K562 (cell line): ENCODE measurements around the gene TBC1D25. TPM values are rescaled to one million over a fixed set of nuclear protein-coding genes. Genes with fewer than 3 reads are reported as not detected.

Experiments
- BRD9 ChIP-seq: fragments of 450-650 bp; IDR thresholded peaks from 2 replicates; pipeline ENCODE4 v1.6.1; 2018; ENCODE audit warnings: low read depth; ENCODE audit not compliant: partially characterized antibody
- CBFA2T3 ChIP-seq: fragments of 450-650 bp; IDR thresholded peaks from 2 replicates; pipeline ENCODE4 v1.6.1; 2017
- CREM ChIP-seq: IDR thresholded peaks from 2 replicates; pipeline ENCODE4 v1.6.1; 2014; ENCODE audit warnings: antibody characterized with exemption, low read depth
- DACH1 ChIP-seq: fragments of 450-650 bp; IDR thresholded peaks from 2 replicates; pipeline ENCODE4 v1.6.1; 2018; ENCODE audit not compliant: partially characterized antibody
- ESRRB ChIP-seq: fragments of 250-450 bp; sonication (Bioruptor Pico); IDR thresholded peaks from 2 replicates; pipeline ENCODE4 v1.5.0; 2020; ENCODE audit warnings: mild to moderate bottlenecking, moderate library complexity, borderline replicate concordance
- EWSR1 ChIP-seq: fragments of 450-650 bp; IDR thresholded peaks from 2 replicates; pipeline ENCODE4 v1.6.1; 2018; ENCODE audit warnings: borderline replicate concordance, mild to moderate bottlenecking, low read depth, moderate library complexity; ENCODE audit not compliant: partially characterized antibody
- MCM5 ChIP-seq: fragments of 450-650 bp; IDR thresholded peaks from 2 replicates; pipeline ENCODE4 v1.6.1; 2016; ENCODE audit warnings: low read depth
- MIER1 ChIP-seq: fragments of 450-650 bp; IDR thresholded peaks from 2 replicates; pipeline ENCODE4 v1.6.1; 2016; ENCODE audit warnings: antibody characterized with exemption, mild to moderate bottlenecking, low read depth
- NFIC ChIP-seq: fragments of 450-650 bp; IDR thresholded peaks from 2 replicates; pipeline ENCODE4 v1.6.1; 2017; ENCODE audit warnings: mild to moderate bottlenecking, inconsistent platforms
- NR2C2 ChIP-seq, 2 experiments: fragments of 200-800 bp in 1 of 2; sonication (Bioruptor generic) in 1 of 2; sonication (generic) in 1 of 2; formaldehyde crosslinking in 1 of 2; IDR thresholded peaks; 2 replicates each; pipeline versions ENCODE4 v1.6.1 to v1.8.0; 2016 to 2022; ENCODE audit warnings: mild to moderate bottlenecking in 1 of 2, missing compliant biosample characterization in 1 of 2, missing genetic modification characterization in 1 of 2, missing genetic modification reagents in 1 of 2
- PHF20 ChIP-seq: fragments of 450-650 bp; IDR thresholded peaks from 2 replicates; pipeline ENCODE4 v1.6.1; 2018; ENCODE audit not compliant: partially characterized antibody
- PTRF ChIP-seq: fragments of 450-650 bp; IDR thresholded peaks from 2 replicates; pipeline ENCODE4 v1.6.1; 2016; ENCODE audit warnings: mild to moderate bottlenecking, missing genetic modification characterization, missing compliant biosample characterization
- RBM14 ChIP-seq: fragments of 200-400 bp; formaldehyde crosslinking; IDR thresholded peaks from 2 replicates; pipeline ENCODE4 v1.6.1; 2018; ENCODE audit warnings: low read depth, mild to moderate bottlenecking, low read length, moderate library complexity, borderline replicate concordance; ENCODE audit not compliant: insufficient read depth
- SMAD3 ChIP-seq: fragments of 450-650 bp; formaldehyde crosslinking; conservative IDR thresholded peaks from 2 replicates; pipeline ENCODE4 v1.4.0; 2020; ENCODE audit warnings: mild to moderate bottlenecking
- WHSC1 ChIP-seq: IDR thresholded peaks from one replicate; pipeline ENCODE4 v1.6.1; 2012; ENCODE audit warnings: low read length, control low read depth, inconsistent platforms
- ZFP30 ChIP-seq: fragments of 250-450 bp; sonication (Bioruptor Pico); IDR thresholded peaks from 2 replicates; pipeline ENCODE4 v1.8.0; 2022; ENCODE audit warnings: moderate library complexity, mild to moderate bottlenecking, inconsistent platforms, borderline replicate concordance
- ZNF707 ChIP-seq: fragments of 250-450 bp; sonication (Bioruptor Pico); conservative IDR thresholded peaks from 2 replicates; pipeline ENCODE4 v1.8.0; 2022; ENCODE audit warnings: inconsistent platforms, mild to moderate bottlenecking, moderate library complexity
- polyA plus RNA-seq, 8 experiments: library from polyadenylated mRNA; depleted of rRNA in 4 of 8; stranded (reverse) in 5 of 8; unstranded in 3 of 8; fragments of >200 nt; fragmentation: Nextera tagmentation in 2 of 8; fragmentation: Illumina TruSeq in 1 of 8; extraction: Ambion mirVana in 2 of 8; extraction: Trizol in 1 of 8; gene quantifications; 2 replicates each; pipeline versions ENCODE4 v1.2.1 to v1.2.3, GENCODE V29; 2011 to 2014; ENCODE audit warnings: inconsistent platforms in 1 of 8, missing spikeins in 1 of 8
- total RNA-seq, 7 experiments: library from RNA; depleted of rRNA in 6 of 7; stranded (reverse); fragments of >200 nt in 6 of 7; fragmentation: Illumina TruSeq in 2 of 7; extraction: Trizol in 2 of 7; gene quantifications; 2 replicates each; pipeline versions ENCODE4 v1.2.1 to v1.2.3, GENCODE V29; 2011 to 2021; ENCODE audit warnings: low replicate concordance in 1 of 7
- TF ChIP-seq, protein P1 (sequence below): fragments of 250-450 bp; sonication (Bioruptor Pico); IDR thresholded peaks from 2 replicates; pipeline ENCODE4 v1.5.0; 2022; ENCODE audit warnings: mild to moderate bottlenecking
- TF ChIP-seq, protein P2 (sequence below): fragments of 250-450 bp; sonication (Bioruptor Pico); IDR thresholded peaks from 2 replicates; pipeline ENCODE4 v1.9.0; 2021; ENCODE audit warnings: mild to moderate bottlenecking, inconsistent platforms

The TBC1D25 gene
- total and polyA plus RNA-seq, 9 of the 15 experiments (the other 6 are each of a cell fraction or from before 2014, with no cell fraction given) = 0.62 to 10.6 (median 3.9) TPM

DNA sequence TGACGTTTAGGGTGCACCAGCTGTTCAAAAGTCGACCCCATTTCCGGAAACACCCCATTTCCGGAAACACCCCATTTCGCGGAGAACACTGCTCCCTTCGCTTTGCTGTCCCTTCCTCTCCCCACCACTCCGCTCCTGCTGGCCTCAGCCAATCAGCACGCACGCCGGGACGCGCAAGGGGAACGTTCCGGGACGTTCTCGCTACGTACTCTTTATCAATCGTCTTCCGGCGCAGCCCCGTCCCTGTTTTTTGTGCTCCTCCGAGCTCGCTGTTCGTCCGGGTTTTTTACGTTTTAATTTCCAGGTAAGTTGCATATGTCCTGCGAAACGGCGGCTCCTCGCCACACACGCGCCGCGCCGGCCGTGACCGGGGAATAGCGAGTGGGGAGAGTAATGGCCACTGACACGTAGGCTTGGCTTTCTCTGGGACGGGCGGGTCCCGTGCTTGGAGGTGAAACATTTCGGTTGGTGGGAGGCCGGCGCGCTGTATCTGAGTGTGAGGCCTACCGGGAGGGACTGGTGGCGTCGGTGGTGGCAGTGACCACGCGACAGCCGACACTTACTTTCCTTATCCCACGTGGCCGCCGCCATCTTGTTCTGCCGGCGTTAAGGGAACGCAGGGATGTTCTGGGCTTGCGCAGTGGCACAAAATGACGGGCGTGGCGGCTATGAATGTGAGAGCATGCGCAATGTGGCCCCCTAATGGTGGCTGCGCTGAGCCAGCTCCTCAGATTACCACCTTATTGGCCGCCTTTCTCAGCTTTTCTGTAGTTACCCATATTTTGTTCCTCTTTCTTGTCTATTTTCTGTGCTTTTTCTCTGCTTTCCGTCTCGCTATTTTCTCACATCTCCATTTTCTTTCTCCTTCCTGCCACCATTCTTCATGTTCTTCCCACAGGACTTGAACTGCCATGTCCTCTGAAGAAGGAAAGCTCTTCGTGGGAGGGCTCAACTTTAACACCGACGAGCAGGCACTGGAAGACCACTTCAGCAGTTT is 35.1 kb downstream of the TBC1D25 start, which contains the start of gene RBM3 (continued):
- TF ChIP-seq MIER1 (no peak), EWSR1 (no peak), BRD9 (peak; percentile 34), WHSC1 (no peak), SMAD3 (CRISPR knock-in tag) (no peak), RBM14 (0 out of 2 replicates have a peak, but pooled peaks have one; percentile 62), ZFP30 (CRISPR knock-in tag) (no peak), NR2C2 (CRISPR knock-in tag; IDR thresholded peaks at IDR 0.05) (no peak), NR2C2 (tag; IDR thresholded peaks at IDR 0.05) (peak; percentile 86), ESRRB (CRISPR knock-in tag) (no peak), PTRF (tag) (no peak), MCM5 (no peak), NFIC (no peak), ZNF707 (CRISPR knock-in tag) (no peak), CBFA2T3 (no peak), DACH1 (peak; percentile 99), CREM (no peak), PHF20 (no peak)
- TF ChIP-seq, protein P1, sequence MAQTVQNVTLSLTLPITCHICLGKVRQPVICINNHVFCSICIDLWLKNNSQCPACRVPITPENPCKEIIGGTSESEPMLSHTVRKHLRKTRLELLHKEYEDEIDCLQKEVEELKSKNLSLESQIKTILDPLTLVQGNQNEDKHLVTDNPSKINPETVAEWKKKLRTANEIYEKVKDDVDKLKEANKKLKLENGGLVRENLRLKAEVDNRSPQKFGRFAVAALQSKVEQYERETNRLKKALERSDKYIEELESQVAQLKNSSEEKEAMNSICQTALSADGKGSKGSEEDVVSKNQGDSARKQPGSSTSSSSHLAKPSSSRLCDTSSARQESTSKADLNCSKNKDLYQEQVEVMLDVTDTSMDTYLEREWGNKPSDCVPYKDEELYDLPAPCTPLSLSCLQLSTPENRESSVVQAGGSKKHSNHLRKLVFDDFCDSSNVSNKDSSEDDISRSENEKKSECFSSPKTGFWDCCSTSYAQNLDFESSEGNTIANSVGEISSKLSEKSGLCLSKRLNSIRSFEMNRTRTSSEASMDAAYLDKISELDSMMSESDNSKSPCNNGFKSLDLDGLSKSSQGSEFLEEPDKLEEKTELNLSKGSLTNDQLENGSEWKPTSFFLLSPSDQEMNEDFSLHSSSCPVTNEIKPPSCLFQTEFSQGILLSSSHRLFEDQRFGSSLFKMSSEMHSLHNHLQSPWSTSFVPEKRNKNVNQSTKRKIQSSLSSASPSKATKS (CRISPR knock-in tag) = no peak
- TF ChIP-seq, protein P2, sequence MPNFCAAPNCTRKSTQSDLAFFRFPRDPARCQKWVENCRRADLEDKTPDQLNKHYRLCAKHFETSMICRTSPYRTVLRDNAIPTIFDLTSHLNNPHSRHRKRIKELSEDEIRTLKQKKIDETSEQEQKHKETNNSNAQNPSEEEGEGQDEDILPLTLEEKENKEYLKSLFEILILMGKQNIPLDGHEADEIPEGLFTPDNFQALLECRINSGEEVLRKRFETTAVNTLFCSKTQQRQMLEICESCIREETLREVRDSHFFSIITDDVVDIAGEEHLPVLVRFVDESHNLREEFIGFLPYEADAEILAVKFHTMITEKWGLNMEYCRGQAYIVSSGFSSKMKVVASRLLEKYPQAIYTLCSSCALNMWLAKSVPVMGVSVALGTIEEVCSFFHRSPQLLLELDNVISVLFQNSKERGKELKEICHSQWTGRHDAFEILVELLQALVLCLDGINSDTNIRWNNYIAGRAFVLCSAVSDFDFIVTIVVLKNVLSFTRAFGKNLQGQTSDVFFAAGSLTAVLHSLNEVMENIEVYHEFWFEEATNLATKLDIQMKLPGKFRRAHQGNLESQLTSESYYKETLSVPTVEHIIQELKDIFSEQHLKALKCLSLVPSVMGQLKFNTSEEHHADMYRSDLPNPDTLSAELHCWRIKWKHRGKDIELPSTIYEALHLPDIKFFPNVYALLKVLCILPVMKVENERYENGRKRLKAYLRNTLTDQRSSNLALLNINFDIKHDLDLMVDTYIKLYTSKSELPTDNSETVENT = peak; percentile 17; the same call in 1 of the 2 replicates
